GM12872 (cell line): Measurements from ENCODE around the gene TFB1M.

Experiments used
- TF ChIP-seq, protein P1 (sequence below): IDR thresholded peaks from 3 replicates; pipeline ENCODE4 v1.5.1; 2011; ENCODE audit warnings: low read depth, mild to moderate bottlenecking, low read length, moderate library complexity; ENCODE audit not compliant: insufficient read depth

TFB1M gene

GRCh38 chr6:155234687-155235086 is 79.6 kb downstream of the TFB1M start:
- TF ChIP-seq, protein P1, sequence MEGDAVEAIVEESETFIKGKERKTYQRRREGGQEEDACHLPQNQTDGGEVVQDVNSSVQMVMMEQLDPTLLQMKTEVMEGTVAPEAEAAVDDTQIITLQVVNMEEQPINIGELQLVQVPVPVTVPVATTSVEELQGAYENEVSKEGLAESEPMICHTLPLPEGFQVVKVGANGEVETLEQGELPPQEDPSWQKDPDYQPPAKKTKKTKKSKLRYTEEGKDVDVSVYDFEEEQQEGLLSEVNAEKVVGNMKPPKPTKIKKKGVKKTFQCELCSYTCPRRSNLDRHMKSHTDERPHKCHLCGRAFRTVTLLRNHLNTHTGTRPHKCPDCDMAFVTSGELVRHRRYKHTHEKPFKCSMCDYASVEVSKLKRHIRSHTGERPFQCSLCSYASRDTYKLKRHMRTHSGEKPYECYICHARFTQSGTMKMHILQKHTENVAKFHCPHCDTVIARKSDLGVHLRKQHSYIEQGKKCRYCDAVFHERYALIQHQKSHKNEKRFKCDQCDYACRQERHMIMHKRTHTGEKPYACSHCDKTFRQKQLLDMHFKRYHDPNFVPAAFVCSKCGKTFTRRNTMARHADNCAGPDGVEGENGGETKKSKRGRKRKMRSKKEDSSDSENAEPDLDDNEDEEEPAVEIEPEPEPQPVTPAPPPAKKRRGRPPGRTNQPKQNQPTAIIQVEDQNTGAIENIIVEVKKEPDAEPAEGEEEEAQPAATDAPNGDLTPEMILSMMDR = no peak

GRCh38 chr6:155234167-155234566 is 80.1 kb downstream of the TFB1M start:
- TF ChIP-seq, protein P1 = no peak

GRCh38 chr6:155232848-155233247 is 81.4 kb downstream of the TFB1M start:
- TF ChIP-seq, protein P1 = no peak

DNA sequence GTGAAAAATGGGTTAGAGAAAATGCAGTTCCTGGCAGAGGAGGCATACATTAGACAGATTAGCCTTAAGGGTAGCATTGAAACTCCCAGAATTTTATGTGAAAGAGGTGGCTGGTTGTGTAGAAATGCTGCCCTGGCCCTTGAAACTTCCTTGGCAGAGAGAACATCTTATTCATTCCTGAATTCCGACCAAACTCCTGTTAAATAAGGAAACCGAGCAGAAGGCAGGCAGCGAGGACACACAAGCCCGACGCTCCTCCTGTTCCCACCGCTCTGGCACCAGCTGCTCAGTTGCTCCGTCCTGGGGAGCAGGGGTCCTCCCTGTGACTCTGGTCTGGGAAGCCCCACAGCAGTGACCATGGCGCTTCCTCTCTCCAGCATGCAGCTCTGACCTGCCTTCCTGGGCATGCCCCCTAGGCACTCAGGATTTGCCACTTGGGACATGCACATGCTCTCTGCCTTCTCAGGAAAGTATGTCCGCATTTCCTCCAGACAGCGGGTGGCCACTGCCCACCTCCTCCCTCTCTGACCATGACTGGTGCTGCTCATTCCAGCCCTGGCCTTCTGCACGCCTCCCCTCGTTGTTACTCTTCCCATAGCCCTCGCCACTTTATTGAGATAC is 85.6 kb downstream of the TFB1M start:
- TF ChIP-seq, protein P1 = no peak

- TF ChIP-seq, protein P1 = no peak
Observed at GRCh38 chr6:155227046-155227445, 87.2 kb downstream of the TFB1M start.

GRCh38 chr6:155224618-155225017 is 89.7 kb downstream of the TFB1M start:
- TF ChIP-seq, protein P1 = no peak

- TF ChIP-seq, protein P1 = no peak
Observed at GRCh38 chr6:155223646-155224451, 90.4 kb downstream of the TFB1M start.
